ENCODE data around the gene FRMD4A.

Gene FRMD4A

DNA sequence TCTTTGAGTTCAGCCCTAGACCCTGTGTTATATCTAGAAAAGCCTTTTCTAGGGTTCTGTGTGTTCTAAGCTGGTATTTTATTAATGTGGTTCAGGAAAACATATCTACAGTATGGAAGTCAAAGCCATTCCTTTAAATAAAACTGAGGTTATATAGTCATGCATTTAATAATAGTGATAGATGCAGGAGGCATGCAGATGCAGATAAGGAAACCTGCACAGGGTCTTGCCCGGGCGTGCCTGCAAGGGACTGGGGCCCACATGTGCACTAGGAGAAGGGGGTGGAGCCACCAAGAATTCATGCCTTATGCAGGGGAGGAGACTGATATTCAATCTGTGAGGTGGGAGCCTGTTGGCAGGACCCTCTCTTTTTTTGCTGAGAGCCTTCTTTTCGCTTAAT lies 572.4 kb downstream of the FRMD4A start:
- H3K4me1 Mint-ChIP-seq = peaks cover 12% of the 10 kb centered on the region
- no peak overlapping the region for H3K27ac Mint-ChIP-seq
- peaks cover 6% of the 10 kb centered on the region for H3K27me3 Mint-ChIP-seq
- H3K36me3 Mint-ChIP-seq = no peaks in the 10 kb centered on the region
- DNase-seq = no peak
- no peak overlapping the region for H3K4me3 Mint-ChIP-seq
- H3K9me3 Mint-ChIP-seq = no peaks in the 10 kb centered on the region
- CTCF ChIA-PET = no interaction called here

- CTCF ChIA-PET = interaction anchor here (0.6 kb wide), 2 partner anchors 33 to 94 kb away, joined by 3 read pairs; no protein-coding TSS in a partner anchor
- Mint-ChIP-seq H3K9me3 (no peaks in the 10 kb centered on the region), H3K36me3 (no peaks in the 10 kb centered on the region), H3K27ac (no peak overlapping the region), H3K4me1 (peaks cover 12% of the 10 kb centered on the region), H3K27me3 (peaks cover 30% of the 10 kb centered on the region), H3K4me3 (no peak overlapping the region)
- no peak for DNase-seq
Measured at GRCh38 chr10:13754277-13754676, 576.4 kb downstream of the FRMD4A start.

- H3K9me3 Mint-ChIP-seq = no peaks in the 10 kb centered on the region
- no peak overlapping the region for H3K4me3 Mint-ChIP-seq
- H3K27me3 Mint-ChIP-seq = peaks cover 46% of the 10 kb centered on the region
- H3K36me3 Mint-ChIP-seq = no peaks in the 10 kb centered on the region
- H3K4me1 Mint-ChIP-seq = peaks cover 2% of the 10 kb centered on the region
- CTCF ChIA-PET = no interaction called here
- H3K27ac Mint-ChIP-seq = no peak overlapping the region
- DNase-seq = no peak
Measured at GRCh38 chr10:13751191-13751764, 579.4 kb downstream of the FRMD4A start.

DNA sequence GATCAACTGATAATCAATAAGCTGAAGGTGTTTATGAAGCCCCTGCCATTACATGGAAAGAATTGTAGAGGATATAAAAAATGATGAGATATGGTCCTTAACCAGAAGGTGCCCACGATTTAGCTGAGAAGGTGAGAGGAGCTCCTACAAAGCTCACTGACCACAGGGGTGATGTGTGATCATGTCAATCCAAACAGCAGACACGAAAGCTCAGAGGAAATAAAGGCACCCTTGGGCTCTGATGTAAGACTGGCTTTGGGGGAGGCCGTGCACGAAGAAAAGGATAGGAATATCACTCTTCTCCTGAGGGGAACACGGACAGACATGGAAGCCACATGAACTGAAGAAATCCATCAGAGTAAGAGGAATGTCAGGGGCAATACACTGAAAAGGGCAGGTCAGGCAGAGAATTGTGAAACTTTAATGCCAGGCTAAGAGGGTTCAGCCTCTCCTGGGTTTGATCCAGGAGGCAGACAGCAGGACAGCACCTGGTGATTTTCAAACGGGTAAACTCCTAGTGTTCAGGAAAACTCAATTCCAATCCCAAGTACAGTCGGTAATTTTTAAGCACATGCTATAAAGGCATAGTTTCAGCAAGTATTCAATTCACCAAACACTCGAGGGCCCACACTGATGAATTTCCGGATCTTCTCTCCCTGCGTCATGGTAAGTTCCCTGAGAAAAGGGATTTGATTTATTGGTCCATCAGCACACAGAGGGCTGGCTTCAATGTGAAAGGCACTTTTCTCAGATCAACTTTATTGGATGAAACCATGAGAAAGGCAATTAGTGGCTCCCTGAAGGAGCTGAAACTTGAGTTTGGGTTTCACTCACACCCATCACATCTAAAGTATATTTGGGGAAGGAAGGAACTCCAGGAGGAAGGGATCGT lies 580.2 kb downstream of the FRMD4A start:
- CTCF ChIA-PET = interaction anchor here (1.1 kb wide), 1 partner anchor 91 kb away, joined by 3 read pairs; no protein-coding TSS in a partner anchor
- peaks cover 53% of the 10 kb centered on the region for H3K27me3 Mint-ChIP-seq
- no peak overlapping the region for H3K27ac Mint-ChIP-seq
- H3K4me3 Mint-ChIP-seq = no peak overlapping the region
- H3K9me3 Mint-ChIP-seq = no peaks in the 10 kb centered on the region
- peaks cover 2% of the 10 kb centered on the region for H3K4me1 Mint-ChIP-seq
- H3K36me3 Mint-ChIP-seq = no peaks in the 10 kb centered on the region
- DNase-seq = no peak

DNA sequence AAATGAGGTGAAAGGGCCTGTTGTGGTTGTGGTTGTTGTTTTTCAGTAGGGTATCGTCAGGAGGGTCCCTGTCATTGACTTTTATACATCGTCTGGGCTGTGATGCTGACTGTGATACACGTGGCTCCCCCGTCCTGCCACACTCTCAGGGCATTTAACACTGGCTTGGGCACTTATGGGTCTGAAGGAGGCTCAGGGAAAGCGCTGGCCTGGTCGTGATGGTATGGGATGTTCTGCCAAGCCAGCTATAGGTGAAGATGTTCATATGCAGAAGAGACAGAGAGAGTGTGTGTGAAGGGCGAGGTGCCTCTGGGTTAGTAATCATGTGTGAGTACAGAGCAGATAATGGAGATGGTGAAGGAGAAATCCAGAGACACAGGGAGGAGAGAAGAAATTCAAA lies 585.5 kb downstream of the FRMD4A start:
- H3K36me3 Mint-ChIP-seq = no peaks in the 10 kb centered on the region
- no peak for DNase-seq
- peaks cover 70% of the 10 kb centered on the region for H3K27me3 Mint-ChIP-seq
- peaks cover 7% of the 10 kb centered on the region for H3K4me1 Mint-ChIP-seq
- H3K4me3 Mint-ChIP-seq = no peak overlapping the region
- CTCF ChIA-PET = no interaction called here
- no peak overlapping the region for H3K27ac Mint-ChIP-seq
- no peaks in the 10 kb centered on the region for H3K9me3 Mint-ChIP-seq

DNA sequence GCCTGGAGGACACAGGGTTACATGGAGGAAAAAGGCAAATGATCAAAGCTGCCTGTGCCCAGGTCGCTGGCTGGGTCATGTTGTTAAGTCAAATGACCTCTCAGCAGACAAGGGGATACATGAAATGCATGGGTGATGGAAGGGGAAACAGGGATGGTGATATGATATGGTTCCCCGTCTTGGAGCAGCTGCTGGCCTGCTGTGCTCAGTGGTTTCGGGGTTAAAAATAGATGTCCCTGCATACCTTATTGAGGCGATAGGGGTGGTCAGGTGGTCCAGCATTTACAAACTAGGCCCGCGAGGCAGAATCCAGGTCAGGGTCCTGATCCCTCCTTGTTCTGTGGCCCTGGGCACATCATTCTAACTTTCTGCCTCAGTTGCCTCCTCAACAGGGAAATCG lies 586.8 kb downstream of the FRMD4A start:
- no peak overlapping the region for H3K27ac Mint-ChIP-seq
- CTCF ChIA-PET = no interaction called here
- DNase-seq = no peak
- peaks cover 57% of the 10 kb centered on the region for H3K27me3 Mint-ChIP-seq
- H3K4me1 Mint-ChIP-seq = peaks cover 7% of the 10 kb centered on the region
- H3K36me3 Mint-ChIP-seq = no peaks in the 10 kb centered on the region
- H3K4me3 Mint-ChIP-seq = no peak overlapping the region
- no peaks in the 10 kb centered on the region for H3K9me3 Mint-ChIP-seq

DNA sequence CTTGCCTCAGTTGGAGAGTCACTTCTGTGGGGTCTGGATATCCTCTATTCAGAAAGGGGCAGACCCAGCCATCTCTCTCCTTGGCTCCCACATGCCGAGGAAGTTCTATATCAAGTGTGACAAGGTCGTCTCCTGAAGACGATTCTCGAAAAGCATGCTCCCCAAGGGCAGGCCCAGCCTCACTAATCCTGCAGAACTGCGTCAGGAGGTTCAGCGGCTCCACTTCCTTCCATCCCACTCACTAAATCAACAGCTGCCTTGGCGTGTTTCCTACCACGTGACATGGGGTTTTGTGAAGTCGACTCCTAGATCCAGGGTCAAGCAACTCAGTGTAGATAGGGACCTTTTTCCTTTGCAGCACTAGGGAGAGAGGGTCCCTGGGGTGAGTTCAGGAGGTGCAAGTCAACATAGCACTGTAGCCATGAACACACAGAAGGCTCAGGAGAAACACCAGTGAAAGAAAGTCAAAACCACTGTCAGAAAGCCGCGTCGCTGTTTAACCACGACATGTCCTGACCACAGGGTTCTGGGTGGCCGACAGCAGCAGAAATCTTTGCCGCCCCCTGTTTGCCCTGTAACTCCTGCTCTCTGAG lies 587.5 kb downstream of the FRMD4A start:
- no peak overlapping the region for H3K27ac Mint-ChIP-seq
- no peak overlapping the region for H3K4me3 Mint-ChIP-seq
- H3K4me1 Mint-ChIP-seq = peaks cover 7% of the 10 kb centered on the region
- peak; percentile 24 for DNase-seq
- H3K36me3 Mint-ChIP-seq = no peaks in the 10 kb centered on the region
- H3K9me3 Mint-ChIP-seq = no peaks in the 10 kb centered on the region
- CTCF ChIA-PET = no interaction called here
- H3K27me3 Mint-ChIP-seq = peaks cover 56% of the 10 kb centered on the region

GRCh38 chr10:13741438-13741837 lies 589.3 kb downstream of the FRMD4A start:
- Mint-ChIP-seq H3K4me3 (no peak overlapping the region), H3K36me3 (no peaks in the 10 kb centered on the region), H3K4me1 (peaks cover 5% of the 10 kb centered on the region), H3K27ac (no peak overlapping the region), H3K9me3 (no peaks in the 10 kb centered on the region), H3K27me3 (peaks cover 55% of the 10 kb centered on the region)
- DNase-seq = no peak
- CTCF ChIA-PET = interaction anchor here (0.9 kb wide), 1 partner anchor 82 kb away, joined by 3 read pairs; no protein-coding TSS in a partner anchor

- no peak overlapping the region for H3K27ac Mint-ChIP-seq
- H3K36me3 Mint-ChIP-seq = no peaks in the 10 kb centered on the region
- H3K4me1 Mint-ChIP-seq = peaks cover 5% of the 10 kb centered on the region
- H3K9me3 Mint-ChIP-seq = no peaks in the 10 kb centered on the region
- H3K4me3 Mint-ChIP-seq = no peak overlapping the region
- CTCF ChIA-PET = no interaction called here
- peaks cover 50% of the 10 kb centered on the region for H3K27me3 Mint-ChIP-seq
- no peak for DNase-seq
Measured at GRCh38 chr10:13740461-13740860, 590.3 kb downstream of the FRMD4A start.

GRCh38 chr10:13739183-13739582 lies 591.5 kb downstream of the FRMD4A start:
- Mint-ChIP-seq H3K9me3 (no peaks in the 10 kb centered on the region), H3K4me1 (peaks cover 5% of the 10 kb centered on the region), H3K36me3 (no peaks in the 10 kb centered on the region), H3K27me3 (peaks cover 42% of the 10 kb centered on the region), H3K27ac (no peak overlapping the region), H3K4me3 (no peak overlapping the region)
- CTCF ChIA-PET = no interaction called here
- no peak for DNase-seq

DNA sequence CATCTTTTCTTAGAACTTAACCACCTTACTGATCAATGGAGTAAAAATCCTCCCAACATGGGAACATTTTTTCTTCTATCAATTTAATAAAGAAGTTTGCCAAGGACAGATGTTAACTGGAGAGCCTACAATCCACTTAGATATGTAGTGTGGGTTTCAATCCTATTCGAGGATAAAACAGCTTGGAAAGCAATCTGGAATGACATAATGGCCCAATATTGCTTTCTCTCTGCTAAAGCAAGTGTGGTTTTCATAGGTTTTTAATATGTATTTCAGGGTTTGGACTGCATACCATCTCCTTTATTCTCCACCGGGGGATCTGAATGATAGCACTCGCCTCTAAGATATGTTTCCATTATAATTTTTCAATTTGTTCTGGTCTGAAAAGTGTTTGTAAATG lies 594.2 kb downstream of the FRMD4A start:
- Mint-ChIP-seq H3K9me3 (no peaks in the 10 kb centered on the region), H3K4me1 (no peaks in the 10 kb centered on the region), H3K27ac (no peak overlapping the region), H3K4me3 (no peak overlapping the region), H3K27me3 (peaks cover 22% of the 10 kb centered on the region), H3K36me3 (no peaks in the 10 kb centered on the region)
- CTCF ChIA-PET = no interaction called here
- no peak for DNase-seq

DNA sequence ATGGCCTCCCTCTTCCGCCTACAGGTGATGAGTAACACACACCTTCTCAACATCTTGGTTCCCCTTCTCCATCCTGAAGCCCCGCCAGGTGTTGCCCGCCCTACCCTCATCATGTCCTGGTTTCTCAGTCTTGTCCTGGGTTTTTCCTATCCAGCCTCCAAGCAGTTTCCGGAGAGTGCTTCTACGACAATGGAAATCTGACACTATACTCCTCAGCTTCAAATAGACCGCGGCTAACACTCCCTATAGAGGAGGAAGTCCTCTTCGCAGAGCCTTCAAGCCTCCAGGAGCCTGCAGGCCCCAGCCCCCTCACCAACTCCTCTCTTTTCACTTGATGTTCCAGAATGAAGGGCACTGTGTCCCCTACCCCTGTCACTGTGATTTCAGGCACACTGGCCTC lies 596.6 kb downstream of the FRMD4A start:
- Mint-ChIP-seq H3K9me3 (no peaks in the 10 kb centered on the region), H3K4me1 (no peaks in the 10 kb centered on the region), H3K27ac (no peak overlapping the region), H3K4me3 (no peak overlapping the region), H3K36me3 (no peaks in the 10 kb centered on the region), H3K27me3 (peaks cover 18% of the 10 kb centered on the region)
- CTCF ChIA-PET = no interaction called here
- no peak for DNase-seq

- no peaks in the 10 kb centered on the region for H3K4me1 Mint-ChIP-seq
- H3K9me3 Mint-ChIP-seq = no peaks in the 10 kb centered on the region
- H3K27me3 Mint-ChIP-seq = peaks cover 15% of the 10 kb centered on the region
- no peak overlapping the region for H3K27ac Mint-ChIP-seq
- CTCF ChIA-PET = no interaction called here
- no peaks in the 10 kb centered on the region for H3K36me3 Mint-ChIP-seq
- no peak overlapping the region for H3K4me3 Mint-ChIP-seq
- no peak for DNase-seq
Measured at GRCh38 chr10:13733071-13733470, 597.7 kb downstream of the FRMD4A start.

DNA sequence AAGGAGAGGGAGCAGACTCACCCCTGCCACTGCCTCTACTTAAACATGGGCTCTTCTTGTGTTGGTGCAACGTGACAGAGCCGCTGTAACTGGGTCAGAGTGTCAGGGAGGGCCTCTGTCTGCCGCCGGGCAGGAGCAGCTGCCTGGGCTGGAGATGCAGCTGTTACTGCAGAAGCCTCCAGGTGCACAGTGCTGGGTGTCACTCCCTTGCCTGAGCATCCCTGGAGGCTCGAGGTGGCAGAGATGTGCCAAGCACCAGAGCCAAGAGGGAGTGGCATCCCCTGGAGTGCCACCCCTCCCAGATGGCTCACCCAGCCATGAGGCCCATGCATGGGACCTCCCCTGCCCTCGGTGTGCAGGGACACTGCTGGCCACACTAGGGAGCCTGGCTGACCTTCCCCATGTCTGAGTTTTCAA lies 598.3 kb downstream of the FRMD4A start:
- CTCF ChIA-PET = no interaction called here
- Mint-ChIP-seq H3K36me3 (no peaks in the 10 kb centered on the region), H3K9me3 (no peaks in the 10 kb centered on the region), H3K27me3 (peaks cover 15% of the 10 kb centered on the region), H3K4me3 (no peak overlapping the region), H3K4me1 (no peaks in the 10 kb centered on the region), H3K27ac (no peak overlapping the region)
- DNase-seq = no peak

- Mint-ChIP-seq H3K27me3 (peaks cover 10% of the 10 kb centered on the region), H3K36me3 (no peaks in the 10 kb centered on the region), H3K4me3 (no peak overlapping the region), H3K4me1 (no peaks in the 10 kb centered on the region), H3K27ac (no peak overlapping the region), H3K9me3 (no peaks in the 10 kb centered on the region)
- DNase-seq = no peak
- CTCF ChIA-PET = no interaction called here
Measured at GRCh38 chr10:13731799-13732198, 598.9 kb downstream of the FRMD4A start.
